DMS 273 (cell line): Measurements from ENCODE around the gene KLHL29.

Experiments used
- DNase-seq: peaks from one replicate; lab custom pipeline; 2025; ENCODE audit not compliant: unreplicated experiment; lab: John Stamatoyannopoulos, UW

KLHL29 gene

DNA sequence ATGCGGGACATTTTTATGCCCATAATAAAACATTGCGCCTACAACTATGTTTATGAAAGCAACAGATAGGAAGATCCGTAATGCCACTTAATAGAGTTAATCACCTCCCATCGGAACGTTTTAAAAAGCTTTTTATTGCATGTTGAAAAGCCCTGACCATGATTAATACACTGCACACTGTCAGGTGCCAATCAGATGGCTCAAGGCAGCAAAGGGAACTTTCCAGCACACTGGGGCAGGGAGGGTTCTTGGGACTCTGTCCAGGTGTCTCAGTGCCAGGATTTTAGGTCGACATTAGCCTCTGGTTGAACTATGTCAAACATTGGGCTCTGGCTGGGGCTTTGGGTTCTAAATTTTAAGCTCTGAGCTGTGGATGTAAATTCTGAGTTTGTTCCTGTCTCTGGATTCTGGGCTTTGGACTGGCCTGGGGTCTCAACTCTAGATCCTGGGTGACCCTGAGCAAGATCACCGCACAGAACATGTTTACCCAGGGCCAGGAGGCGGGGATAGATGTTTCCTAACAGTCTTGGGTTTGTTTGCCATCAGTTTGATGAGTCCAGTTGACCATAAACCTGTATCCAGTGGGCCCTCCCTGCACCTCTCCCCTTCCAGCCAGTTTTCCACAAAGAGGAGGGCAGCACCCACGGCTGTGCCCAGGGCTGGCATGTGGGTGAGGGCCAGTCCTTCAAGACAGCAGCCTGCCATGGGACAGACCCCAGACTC lies 279.2 kb downstream of the KLHL29 start:
- DNase-seq, result no peak

GRCh38 chr2:23666241-23666979 lies 281.4 kb downstream of the KLHL29 start:
- no peak for DNase-seq

DNA sequence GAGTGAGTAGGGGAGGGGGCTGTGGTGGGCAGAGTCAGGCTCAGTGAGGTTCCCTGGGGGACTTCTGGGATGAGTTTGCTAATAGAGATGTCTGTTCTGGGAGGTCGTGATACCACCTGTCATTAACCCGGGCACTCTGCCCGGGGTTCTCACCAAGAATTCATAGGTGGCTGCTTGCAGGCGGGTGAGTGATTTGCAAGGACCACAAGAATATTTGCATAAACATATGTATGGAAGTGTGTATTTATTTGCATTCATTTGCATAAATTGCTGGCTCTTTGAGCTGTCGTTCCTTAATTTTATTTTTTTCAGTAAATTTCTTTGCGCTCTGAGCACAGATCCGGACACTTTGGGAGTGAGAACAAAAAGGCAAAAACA lies 282.0 kb downstream of the KLHL29 start:
- peak; percentile 50 for DNase-seq

DNA sequence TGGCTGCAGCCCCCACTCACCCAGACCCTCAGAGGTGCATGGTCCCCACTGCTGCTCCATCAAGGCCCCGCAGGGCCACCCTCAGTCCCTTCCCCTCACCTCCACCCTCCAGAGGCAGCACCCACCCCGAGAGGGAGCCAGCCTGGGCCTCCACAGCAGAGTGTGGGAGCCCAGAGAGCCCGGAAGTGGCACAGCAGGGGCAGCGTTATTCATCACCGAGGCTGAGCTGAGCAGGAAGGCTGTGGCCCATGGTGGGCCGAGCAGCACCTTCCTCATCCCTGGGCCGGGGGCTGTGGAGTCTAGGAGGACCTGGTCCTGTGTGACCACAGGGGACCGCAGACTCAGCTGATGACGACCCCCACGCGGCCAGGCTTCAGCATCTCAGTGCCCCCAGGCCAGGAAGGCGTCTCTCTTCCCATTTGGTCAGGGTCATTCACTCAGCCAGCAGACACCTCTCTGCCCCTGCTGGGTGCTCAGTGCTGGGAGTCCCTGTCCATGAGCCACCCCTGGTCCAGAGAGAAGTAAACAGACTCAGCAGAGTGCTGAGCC lies 283.9 kb downstream of the KLHL29 start:
- DNase-seq, result no peak

DNA sequence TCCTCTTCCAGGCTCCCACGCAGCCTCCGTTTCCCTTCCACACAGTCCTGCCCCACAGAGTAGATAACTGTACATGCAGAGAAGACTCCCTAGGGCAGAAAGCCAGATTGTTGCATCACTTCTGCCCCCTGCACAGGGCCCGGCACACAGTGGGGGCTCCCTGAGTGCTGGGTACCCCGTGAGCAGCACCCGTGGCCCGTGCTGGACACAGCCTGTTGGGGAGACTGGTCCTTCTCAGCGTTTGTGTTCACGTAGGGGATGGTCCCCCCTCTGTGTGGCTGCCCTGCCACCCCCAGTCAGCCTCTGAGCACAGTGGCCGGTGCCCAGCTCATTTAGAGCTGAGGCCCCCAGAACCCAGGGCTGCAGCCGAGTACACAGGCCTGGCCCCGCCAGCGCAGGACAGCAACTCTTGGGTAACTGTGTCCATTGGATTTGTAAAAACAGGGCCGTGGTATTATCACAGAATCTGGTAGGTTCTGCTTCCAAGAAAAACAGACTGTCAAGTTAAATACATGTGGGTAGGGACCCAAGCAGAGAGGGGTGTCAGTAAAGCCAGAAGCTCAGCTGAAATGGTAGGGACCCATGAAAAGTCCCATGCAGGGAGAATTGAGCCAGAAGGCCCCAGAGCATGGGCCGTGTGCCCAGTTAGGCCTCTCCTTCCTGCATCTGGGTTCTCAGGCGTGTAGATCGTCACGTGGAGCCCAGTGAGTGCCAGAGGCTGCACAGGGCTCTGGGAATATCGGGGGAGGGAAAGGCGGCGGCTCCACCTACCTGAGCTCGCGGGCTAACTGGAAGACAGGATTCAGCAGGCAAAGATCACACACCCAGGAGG lies 284.6 kb downstream of the KLHL29 start:
- DNase-seq, result peak; percentile 97

DNA sequence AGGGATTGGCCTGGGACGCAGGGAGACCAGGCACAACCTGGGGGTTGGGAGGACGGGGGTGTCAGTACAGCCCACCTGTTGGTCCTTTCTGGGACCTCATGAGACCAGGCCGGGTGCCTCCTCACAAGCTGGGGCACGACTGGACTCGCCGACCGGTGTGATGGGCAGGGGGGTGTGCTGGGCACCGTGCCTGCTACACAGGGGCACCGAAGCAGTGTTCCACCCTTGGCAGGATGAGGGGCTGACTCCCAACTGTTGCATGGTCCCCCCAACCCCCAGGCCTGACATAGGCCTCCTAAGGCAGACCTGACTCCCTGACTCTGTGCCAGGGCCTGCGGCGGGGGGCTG lies 285.2 kb downstream of the KLHL29 start:
- no peak for DNase-seq

- DNase-seq, result no peak
Observed at GRCh38 chr2:23673082-23673481, 288.1 kb downstream of the KLHL29 start.

GRCh38 chr2:23673830-23674679 lies 289.1 kb downstream of the KLHL29 start:
- peak; percentile 25 for DNase-seq

- no peak for DNase-seq
Observed at GRCh38 chr2:23675506-23675905, 290.5 kb downstream of the KLHL29 start.

GRCh38 chr2:23677836-23678235 lies 292.9 kb downstream of the KLHL29 start:
- no peak for DNase-seq

DNA sequence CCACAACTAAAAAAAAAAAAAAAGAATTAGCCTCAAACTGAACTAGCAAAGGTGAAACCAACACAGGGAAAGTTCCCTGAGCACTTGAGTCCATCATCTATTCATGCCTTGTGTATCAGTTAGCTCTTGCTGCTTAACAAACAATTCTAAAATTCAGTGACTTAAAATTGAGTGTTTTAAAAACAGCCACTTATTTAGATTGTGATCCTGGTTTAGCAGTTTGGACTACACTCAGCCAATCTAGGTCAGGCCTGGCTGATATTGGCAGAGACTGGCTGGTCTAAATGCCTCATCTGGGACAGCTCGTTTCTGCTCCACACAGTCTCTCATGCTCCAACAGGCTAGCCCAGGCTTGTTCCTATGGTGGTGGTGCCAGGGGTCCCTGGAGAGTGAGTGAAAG lies 294.1 kb downstream of the KLHL29 start:
- DNase-seq, result no peak

DNA sequence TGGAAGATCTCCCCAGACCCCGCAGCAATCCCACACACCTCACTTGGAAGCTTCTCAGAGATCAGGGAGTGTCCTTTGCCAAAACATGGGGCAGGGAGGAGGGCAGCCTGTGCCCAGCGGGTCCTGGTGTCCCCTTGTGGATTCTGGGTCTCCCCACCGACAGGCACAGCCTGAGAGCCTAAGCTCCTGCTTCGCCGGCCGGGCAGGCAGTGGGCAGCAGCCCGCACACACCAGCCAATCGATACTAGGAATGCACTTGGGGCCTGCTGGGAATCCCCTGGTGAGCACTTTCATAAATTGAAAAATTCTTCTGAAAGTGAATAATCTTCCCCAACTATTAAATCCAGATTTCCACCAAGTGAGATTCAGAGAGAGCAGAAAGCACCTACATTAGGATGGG lies 296.0 kb downstream of the KLHL29 start:
- no peak for DNase-seq

- peak; percentile 43 for DNase-seq
Observed at GRCh38 chr2:23681356-23682140, 296.6 kb downstream of the KLHL29 start.

- DNase-seq, result no peak
Observed at GRCh38 chr2:23682481-23682880, 297.5 kb downstream of the KLHL29 start.

DNA sequence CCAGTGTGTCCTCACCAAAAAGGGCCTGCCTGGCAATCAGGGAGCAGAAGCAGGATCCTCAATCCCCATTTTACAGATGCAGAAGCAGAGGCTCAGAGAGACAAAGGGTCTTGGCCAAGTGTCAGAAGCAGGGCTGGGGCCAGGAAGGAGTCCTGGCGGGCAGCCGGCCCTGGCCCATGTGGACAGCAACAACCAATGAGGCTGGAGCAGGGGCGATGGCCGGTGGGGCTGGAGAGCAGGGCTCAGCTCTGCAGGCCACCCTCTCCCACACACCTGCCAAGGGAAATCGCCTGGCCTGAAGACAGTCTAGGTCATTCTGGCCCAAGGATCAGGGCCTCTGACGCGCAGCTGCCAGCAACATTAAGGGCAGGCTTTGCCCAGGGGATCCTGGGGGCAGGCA lies 298.0 kb downstream of the KLHL29 start:
- DNase-seq, result no peak

DNA sequence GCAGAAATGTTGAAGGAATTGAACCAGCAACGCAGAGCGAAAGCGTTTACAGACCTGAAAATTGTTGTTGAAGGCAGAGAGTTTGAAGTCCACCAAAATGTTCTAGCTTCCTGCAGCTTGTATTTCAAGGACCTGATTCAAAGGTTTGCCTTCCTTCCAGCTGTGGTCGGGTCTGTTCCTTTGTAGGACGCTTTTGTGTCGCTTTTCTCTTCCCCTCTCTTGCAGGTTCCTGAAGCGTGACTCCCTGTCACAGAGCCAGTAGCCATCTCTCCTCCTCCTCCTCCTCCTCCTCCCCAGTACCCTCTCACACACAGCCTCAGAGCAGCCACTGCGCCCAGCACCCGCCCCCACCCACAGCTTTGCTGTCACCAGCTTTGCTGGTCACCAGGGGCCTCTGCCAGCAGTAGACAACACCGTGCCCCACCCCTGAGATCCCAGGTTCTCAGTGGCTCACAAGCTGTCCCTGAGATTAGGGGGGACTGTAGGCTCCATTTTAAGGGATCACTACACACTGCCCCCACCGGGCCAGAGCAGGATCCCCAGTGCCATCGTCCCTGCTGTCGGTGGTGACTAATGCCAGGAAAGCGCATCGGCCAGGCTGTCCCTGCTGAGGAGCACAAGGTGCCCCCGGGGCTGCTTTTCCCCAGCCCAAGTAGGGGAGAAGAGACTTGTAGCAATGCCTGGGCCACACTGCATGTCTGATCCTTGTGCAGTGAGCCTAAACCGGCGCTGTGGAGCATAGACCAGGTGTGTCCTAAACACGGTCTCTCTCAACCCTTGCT lies 299.6 kb downstream of the KLHL29 start:
- no peak for DNase-seq

- no peak for DNase-seq
Observed at GRCh38 chr2:23685181-23685580, 300.2 kb downstream of the KLHL29 start.

DNA sequence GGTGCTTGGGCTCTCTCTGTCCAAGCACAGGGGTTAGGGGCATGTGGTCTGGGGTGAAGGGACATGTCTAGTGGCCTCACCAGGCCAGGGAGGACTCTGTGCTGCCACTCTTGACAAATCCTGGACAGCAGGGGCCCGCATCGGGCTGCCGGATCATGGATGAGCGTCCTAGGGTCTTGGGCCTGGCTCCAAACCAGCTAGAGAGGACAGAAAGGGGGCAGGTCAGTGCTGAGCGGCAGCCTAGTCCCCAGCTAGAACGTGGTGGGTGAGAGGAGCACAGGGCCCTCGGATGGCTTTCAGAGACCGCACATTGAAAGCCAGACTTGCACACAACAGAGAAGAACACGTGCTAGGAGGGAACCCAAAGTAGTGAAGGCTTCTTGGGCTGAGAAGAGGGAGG lies 300.7 kb downstream of the KLHL29 start:
- no peak for DNase-seq

DNA sequence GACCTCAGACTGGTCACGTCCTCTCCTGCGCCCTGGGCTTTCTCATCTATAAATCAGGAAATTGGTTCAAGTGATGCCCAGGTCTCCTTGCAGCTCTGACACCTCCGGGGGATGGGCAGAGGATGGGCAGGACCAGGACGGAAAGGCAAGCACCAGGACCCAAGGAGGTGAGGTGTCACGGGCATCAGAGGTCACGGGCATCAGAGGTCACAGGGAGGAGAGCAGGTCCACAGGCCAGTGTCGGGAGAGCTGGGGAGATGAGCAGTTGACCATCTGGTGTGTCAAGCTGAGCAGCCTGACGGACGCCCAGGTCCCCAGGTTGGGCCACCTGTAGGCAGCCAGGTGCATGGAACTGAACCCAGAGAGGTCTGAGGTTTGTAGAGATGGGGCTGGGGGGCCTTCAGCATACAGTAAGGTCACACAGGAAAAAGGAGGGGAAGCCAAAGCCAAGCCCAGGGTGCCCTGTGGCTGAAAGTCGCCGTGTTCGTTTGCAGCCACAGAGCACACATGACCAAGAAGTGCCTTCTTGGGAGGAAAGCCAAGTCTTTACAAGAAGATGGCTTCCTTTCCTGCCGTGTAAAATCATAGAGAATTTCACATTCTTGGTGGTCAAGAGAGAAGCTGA lies 301.5 kb downstream of the KLHL29 start:
- DNase-seq, result no peak
